Rectal smooth muscle tissue (tissue), 1 donor: Measurements from ENCODE around the gene CBFA2T2.
"Not testable (repeated sequence)": the region's sequence is repeated elsewhere in the genome, so short reads cannot be mapped to it uniquely, and the experiment has no call there.

Experiments
- H3K27ac ChIP-seq: one replicate; pipeline ENCODE4 v1.7.0; 2013; ENCODE audit warnings: low read depth, low read length, inconsistent platforms
- H3K27me3 ChIP-seq: one replicate; pipeline ENCODE4 v1.7.0; 2013; ENCODE audit warnings: low read length; ENCODE audit not compliant: control insufficient read depth, insufficient read depth
- H3K36me3 ChIP-seq: one replicate; pipeline ENCODE4 v1.7.0; 2013; ENCODE audit warnings: low read length; ENCODE audit not compliant: control insufficient read depth, insufficient read depth
- H3K4me1 ChIP-seq: one replicate; pipeline ENCODE4 v1.7.0; 2013; ENCODE audit warnings: low read length; ENCODE audit not compliant: control insufficient read depth, insufficient read depth
- H3K4me3 ChIP-seq: one replicate; pipeline ENCODE4 v1.7.0; 2013; ENCODE audit warnings: low read length
- H3K9ac ChIP-seq: one replicate; pipeline ENCODE4 v1.7.0; 2013; ENCODE audit warnings: low read length

Gene CBFA2T2

GRCh38 chr20:33630507-33630906 is 140.6 kb downstream of the CBFA2T2 start:
- Histone ChIP-seq H3K9ac (no peak overlapping the region), H3K27me3 (no peaks in the 10 kb centered on the region), H3K27ac (no peak overlapping the region), H3K36me3 (peaks cover 25% of the 10 kb centered on the region), H3K4me1 (no peaks in the 10 kb centered on the region), H3K4me3 (no peak overlapping the region)

- H3K27me3 ChIP-seq, H3K4me1 ChIP-seq, H3K9ac ChIP-seq, H3K27ac ChIP-seq, H3K4me3 ChIP-seq: not testable (repeated sequence)
- peaks cover 29% of the 10 kb centered on the region for H3K36me3 ChIP-seq
These were observed 142.0 kb downstream of the CBFA2T2 start for GRCh38 chr20:33631910-33632309.

GRCh38 chr20:33635341-33635740 is 145.4 kb downstream of the CBFA2T2 start:
- Histone ChIP-seq H3K36me3 (peaks cover 32% of the 10 kb centered on the region), H3K27ac (no peak overlapping the region), H3K4me3 (no peak overlapping the region), H3K9ac (no peak overlapping the region), H3K4me1 (no peaks in the 10 kb centered on the region), H3K27me3 (no peaks in the 10 kb centered on the region)

- Histone ChIP-seq H3K27ac (no peak overlapping the region), H3K9ac (no peak overlapping the region), H3K27me3 (no peaks in the 10 kb centered on the region), H3K36me3 (peaks cover 23% of the 10 kb centered on the region), H3K4me3 (no peak overlapping the region), H3K4me1 (no peaks in the 10 kb centered on the region)
These were observed 146.9 kb downstream of the CBFA2T2 start for GRCh38 chr20:33636776-33637175.

GRCh38 chr20:33640287-33640686 is 150.4 kb downstream of the CBFA2T2 start:
- Histone ChIP-seq H3K4me3 (no peak overlapping the region), H3K36me3 (peaks cover 30% of the 10 kb centered on the region), H3K27ac (no peak overlapping the region), H3K27me3 (no peaks in the 10 kb centered on the region), H3K4me1 (no peaks in the 10 kb centered on the region), H3K9ac (no peak overlapping the region)

GRCh38 chr20:33644313-33645071 is 154.6 kb downstream of the CBFA2T2 start:
- Histone ChIP-seq H3K4me3 (no peak overlapping the region), H3K27ac (no peak overlapping the region), H3K27me3 (no peaks in the 10 kb centered on the region), H3K36me3 (peaks cover 14% of the 10 kb centered on the region), H3K4me1 (peaks cover 12% of the 10 kb centered on the region), H3K9ac (no peak overlapping the region)

GRCh38 chr20:33645072-33645358 is 155.1 kb downstream of the CBFA2T2 start:
- Histone ChIP-seq H3K4me3 (no peak overlapping the region), H3K9ac (no peak overlapping the region), H3K27me3 (no peaks in the 10 kb centered on the region), H3K36me3 (peaks cover 11% of the 10 kb centered on the region), H3K27ac (no peak overlapping the region), H3K4me1 (peaks cover 13% of the 10 kb centered on the region)

GRCh38 chr20:33645396-33645795 is 155.5 kb downstream of the CBFA2T2 start:
- Histone ChIP-seq H3K27me3 (no peaks in the 10 kb centered on the region), H3K4me1 (peaks cover 13% of the 10 kb centered on the region), H3K36me3 (peaks cover 10% of the 10 kb centered on the region), H3K4me3 (no peak overlapping the region), H3K27ac (no peak overlapping the region), H3K9ac (no peak overlapping the region)

GRCh38 chr20:33646191-33646590 is 156.3 kb downstream of the CBFA2T2 start:
- Histone ChIP-seq H3K9ac (no peak overlapping the region), H3K27ac (no peak overlapping the region), H3K27me3 (no peaks in the 10 kb centered on the region), H3K4me3 (no peak overlapping the region), H3K36me3 (peaks cover 10% of the 10 kb centered on the region), H3K4me1 (peaks cover 13% of the 10 kb centered on the region)

GRCh38 chr20:33646959-33647602 is 157.2 kb downstream of the CBFA2T2 start:
- H3K9ac ChIP-seq, H3K36me3 ChIP-seq, H3K27me3 ChIP-seq, H3K27ac ChIP-seq, H3K4me3 ChIP-seq: not testable (repeated sequence)
- peaks cover 13% of the 10 kb centered on the region for H3K4me1 ChIP-seq

- Histone ChIP-seq H3K4me1 (peaks cover 13% of the 10 kb centered on the region), H3K27ac (peak overlapping the region; percentile 20), H3K27me3 (no peaks in the 10 kb centered on the region), H3K36me3 (peaks cover 8% of the 10 kb centered on the region), H3K9ac (no peak overlapping the region), H3K4me3 (no peak overlapping the region)
These were observed 157.9 kb downstream of the CBFA2T2 start for GRCh38 chr20:33647603-33648395.

- H3K27me3 ChIP-seq = no peaks in the 10 kb centered on the region
- no peak overlapping the region for H3K9ac ChIP-seq
- H3K27ac ChIP-seq = no peak overlapping the region
- H3K4me3 ChIP-seq = no peak overlapping the region
- H3K36me3 ChIP-seq = peaks cover 8% of the 10 kb centered on the region
- H3K4me1 ChIP-seq = peaks cover 18% of the 10 kb centered on the region
These were observed 158.6 kb downstream of the CBFA2T2 start for GRCh38 chr20:33648396-33649004.
